Effector memory CD4-positive, alpha-beta T cell (primary cell): ENCODE results near the gene AURKAIP1.
"Not testable (repeated sequence)": the region's sequence is repeated elsewhere in the genome, so short reads cannot be mapped to it uniquely, and the experiment has no call there.

Experiments used
- DNase-seq, 3 donors: peaks; one replicate each; pipeline ENCODE4 v3.0.0-alpha.2; 2020
- H3K27ac ChIP-seq: 2 replicates; pipeline ENCODE4 v1.7.0; 2013; ENCODE audit warnings: mild to moderate bottlenecking, low read length, moderate library complexity; ENCODE audit not compliant: insufficient read depth, poor library complexity, severe bottlenecking
- H3K27me3 ChIP-seq: replicated peaks from 2 replicates; pipeline ENCODE4 v1.7.0; 2013; ENCODE audit warnings: mild to moderate bottlenecking, low read length; ENCODE audit not compliant: insufficient read depth, control insufficient read depth, poor library complexity, severe bottlenecking
- H3K36me3 ChIP-seq: 2 replicates; pipeline ENCODE4 v1.7.0; 2013; ENCODE audit warnings: mild to moderate bottlenecking, low read length, moderate library complexity; ENCODE audit not compliant: control insufficient read depth, insufficient read depth
- H3K4me1 ChIP-seq: 2 replicates; pipeline ENCODE4 v1.7.0; 2013; ENCODE audit warnings: low read length, mild to moderate bottlenecking; ENCODE audit not compliant: control insufficient read depth, insufficient read depth, poor library complexity, severe bottlenecking
- H3K4me3 ChIP-seq: 2 replicates; pipeline ENCODE4 v1.7.0; 2013; ENCODE audit warnings: low read length, low read depth, mild to moderate bottlenecking; ENCODE audit not compliant: insufficient read depth, poor library complexity, severe bottlenecking
- H3K9me3 ChIP-seq: 2 replicates; pipeline ENCODE4 v1.7.0; 2013; ENCODE audit warnings: mild to moderate bottlenecking, low read length, moderate library complexity; ENCODE audit not compliant: control insufficient read depth

AURKAIP1 gene

DNA sequence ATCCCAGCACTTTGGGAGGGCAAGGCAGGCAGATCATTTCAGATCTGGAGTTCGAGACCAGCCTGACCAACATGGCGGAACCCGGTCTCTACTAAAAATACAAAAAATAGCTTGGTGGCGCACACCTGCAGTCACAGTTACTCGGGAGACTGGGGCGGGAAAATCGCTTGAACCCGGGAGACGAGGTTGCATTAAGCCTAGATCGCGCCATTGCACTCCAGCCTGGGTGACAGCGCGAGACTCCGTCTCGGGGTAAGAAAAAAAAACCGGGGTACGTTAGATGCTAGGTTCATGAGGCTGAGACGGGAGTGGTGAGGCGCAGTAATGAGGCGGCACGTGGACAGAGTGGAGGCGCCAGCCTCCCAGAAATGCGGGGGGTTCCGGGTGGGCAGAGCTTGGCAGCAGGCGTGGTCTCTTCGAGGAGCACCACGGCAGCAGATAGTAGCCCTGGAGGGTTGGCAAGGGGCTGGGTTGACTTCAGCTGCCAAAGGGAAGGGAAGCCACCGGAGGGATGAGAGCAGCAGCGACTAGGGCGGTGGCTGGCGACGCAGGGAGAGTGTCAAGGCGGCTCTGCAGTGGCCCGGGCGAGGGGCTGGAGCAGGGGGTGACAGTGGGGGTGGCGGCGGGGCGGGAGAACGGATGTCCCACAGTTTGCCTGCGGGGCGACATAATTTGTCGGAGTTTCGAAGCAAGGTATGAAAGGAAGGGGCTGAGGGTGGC is 31.3 kb upstream of the AURKAIP1 start:
- Histone ChIP-seq H3K27me3 (no peaks in the 10 kb centered on the region), H3K36me3 (peaks cover 33% of the 10 kb centered on the region), H3K4me3 (peak overlapping the region; percentile 97), H3K9me3 (no peaks in the 10 kb centered on the region), H3K4me1 (peaks cover 15% of the 10 kb centered on the region), H3K27ac (peak overlapping the region; percentile 84)
- no peak for DNase-seq

DNA sequence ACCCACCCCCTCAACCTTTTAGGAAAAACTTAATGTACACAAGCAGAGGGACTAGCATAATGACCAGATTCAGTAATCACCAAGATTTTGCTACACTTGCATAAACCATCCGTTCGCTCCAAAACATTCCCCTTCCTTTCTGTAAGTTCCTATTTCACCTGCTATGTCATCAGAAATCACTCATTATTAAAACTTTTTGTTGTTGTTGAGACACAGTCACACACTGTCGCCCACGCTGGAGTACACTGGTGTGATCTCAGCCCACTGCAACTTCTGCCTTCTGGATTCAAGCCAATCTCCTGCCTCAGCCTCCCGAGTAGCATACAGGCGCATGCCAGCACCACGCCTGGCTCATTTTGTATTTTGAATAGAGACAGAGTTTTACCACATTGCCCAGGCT is 28.6 kb upstream of the AURKAIP1 start:
- H3K9me3 ChIP-seq: no peaks in the 10 kb centered on the region
- H3K36me3 ChIP-seq: peaks cover 33% of the 10 kb centered on the region
- no peak overlapping the region for H3K27ac ChIP-seq
- no peak for DNase-seq
- H3K27me3 ChIP-seq: no peaks in the 10 kb centered on the region
- no peak overlapping the region for H3K4me3 ChIP-seq
- H3K4me1 ChIP-seq: peaks cover 30% of the 10 kb centered on the region

DNA sequence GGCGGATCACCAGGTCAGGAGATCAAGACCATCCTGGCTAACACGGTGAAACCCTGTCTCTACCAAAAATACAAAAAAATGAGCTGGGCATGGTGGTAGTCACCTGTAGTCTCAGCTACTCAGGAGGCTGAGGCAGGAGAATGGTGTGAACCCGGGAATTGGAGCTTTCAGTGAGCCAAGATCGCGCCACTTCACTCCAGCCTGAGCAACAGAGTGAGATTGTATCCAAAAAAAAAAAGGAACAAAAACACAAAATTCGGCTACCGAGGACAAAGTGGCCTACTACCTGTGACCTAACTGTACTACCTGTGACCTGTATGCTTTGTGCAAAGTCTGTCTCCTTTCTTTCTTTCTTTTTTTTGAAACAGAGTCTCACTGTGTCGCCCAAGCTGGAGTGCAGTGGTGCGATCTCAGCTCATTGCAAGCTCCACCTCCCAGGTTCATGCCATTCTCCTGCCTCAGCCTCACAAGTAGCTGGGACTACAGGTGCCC is 27.9 kb upstream of the AURKAIP1 start:
- not testable (repeated sequence) for H3K9me3 ChIP-seq, DNase-seq
- peaks cover 35% of the 10 kb centered on the region for H3K36me3 ChIP-seq

GRCh38 chr1:1402072-1402900 is 27.3 kb upstream of the AURKAIP1 start:
- no peaks in the 10 kb centered on the region for H3K27me3 ChIP-seq
- peaks cover 39% of the 10 kb centered on the region for H3K4me1 ChIP-seq
- DNase-seq: no peak
- peaks cover 41% of the 10 kb centered on the region for H3K36me3 ChIP-seq
- H3K4me3 ChIP-seq: no peak overlapping the region
- no peaks in the 10 kb centered on the region for H3K9me3 ChIP-seq
- no peak overlapping the region for H3K27ac ChIP-seq

More for the DNA sequence above, 27.9 kb upstream of the AURKAIP1 start:
- not testable (repeated sequence) for H3K27ac ChIP-seq, H3K27me3 ChIP-seq, H3K4me3 ChIP-seq
- H3K4me1 ChIP-seq: peaks cover 36% of the 10 kb centered on the region

DNA sequence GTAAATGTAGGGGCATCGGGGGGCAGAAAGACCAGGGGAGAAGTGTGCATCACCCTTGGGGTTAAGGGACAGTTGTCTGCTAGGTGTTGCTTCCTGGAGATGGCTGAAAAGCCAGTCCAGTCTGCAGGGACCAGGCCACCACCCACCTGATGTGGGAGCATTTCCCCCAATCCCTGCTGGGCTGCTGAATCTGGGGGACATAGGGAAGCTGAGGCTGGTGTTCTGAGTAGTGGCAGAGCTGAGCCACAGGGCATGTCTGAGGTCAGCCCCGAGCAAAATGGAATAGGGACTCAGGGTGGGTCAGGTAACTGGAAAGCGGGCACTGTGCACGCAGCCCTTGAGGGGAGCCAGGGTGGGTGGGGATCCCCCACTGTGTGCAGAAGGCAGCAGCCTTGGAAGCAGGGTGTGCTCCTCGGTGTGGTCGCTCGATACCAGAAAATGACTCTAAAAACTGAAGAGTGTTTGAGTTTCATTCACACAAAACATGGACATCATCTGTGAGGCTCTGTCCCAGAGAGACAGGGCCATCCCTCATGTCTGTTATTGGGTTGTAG is 26.5 kb upstream of the AURKAIP1 start:
- H3K27ac ChIP-seq: no peak overlapping the region
- no peaks in the 10 kb centered on the region for H3K9me3 ChIP-seq
- no peak overlapping the region for H3K4me3 ChIP-seq
- H3K36me3 ChIP-seq: peaks cover 46% of the 10 kb centered on the region
- peaks cover 38% of the 10 kb centered on the region for H3K4me1 ChIP-seq
- no peak for DNase-seq
- H3K27me3 ChIP-seq: no peaks in the 10 kb centered on the region

- H3K36me3 ChIP-seq: peaks cover 46% of the 10 kb centered on the region
- DNase-seq: no peak
- no peak overlapping the region for H3K27ac ChIP-seq
- H3K4me1 ChIP-seq: peaks cover 31% of the 10 kb centered on the region
- no peaks in the 10 kb centered on the region for H3K27me3 ChIP-seq
- H3K4me3 ChIP-seq: no peak overlapping the region
- H3K9me3 ChIP-seq: no peaks in the 10 kb centered on the region
Measured at GRCh38 chr1:1400576-1401456, 25.8 kb upstream of the AURKAIP1 start.

DNA sequence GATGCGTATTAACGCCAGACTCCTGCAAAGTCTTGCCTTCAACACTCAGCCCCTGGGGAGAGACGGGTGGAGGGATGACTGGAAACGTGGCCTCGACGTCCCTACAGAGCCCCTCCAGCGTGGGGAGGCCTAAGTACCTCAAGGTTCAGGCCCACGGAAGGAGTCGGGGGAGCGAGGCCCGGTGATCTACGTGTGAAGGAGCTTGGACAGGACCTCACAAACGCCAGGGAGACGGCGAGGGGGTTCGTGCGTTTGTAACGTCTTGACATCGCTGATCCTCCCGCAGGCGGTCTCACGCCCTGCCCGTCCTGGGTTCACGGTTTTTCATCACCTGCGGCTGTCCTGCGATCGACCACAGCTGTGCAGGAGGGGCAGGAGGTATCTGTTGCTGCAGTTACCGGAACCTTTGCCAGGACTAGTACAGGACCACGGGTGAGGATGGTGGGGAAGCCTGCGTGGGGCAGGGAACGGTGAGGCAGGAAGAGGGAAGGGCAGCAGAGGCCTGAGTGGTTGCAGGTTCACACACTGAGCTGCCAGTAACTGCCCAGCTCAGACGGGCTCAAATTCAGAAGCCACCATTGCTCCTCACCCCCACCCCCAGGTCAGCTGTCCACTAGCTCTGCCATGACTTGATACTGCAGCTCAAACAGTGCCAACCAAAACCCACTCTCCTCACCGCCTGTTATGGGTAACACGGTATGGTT is 25.0 kb upstream of the AURKAIP1 start:
- peaks cover 47% of the 10 kb centered on the region for H3K36me3 ChIP-seq
- DNase-seq: no peak

GRCh38 chr1:1399187-1399871 is 24.3 kb upstream of the AURKAIP1 start, which contains the start of gene CCNL2:
Gene CCNL2 (minus strand): TSS chr1:1399335. CDS start chr1:1399306, 29 bp downstream.
- Histone ChIP-seq H3K9me3 (no peaks in the 10 kb centered on the region), H3K27ac (peak within 1 kb of the TSS; percentile 84), H3K36me3 (peaks cover 45% of the 10 kb centered on the region), H3K27me3 (no peaks in the 10 kb centered on the region), H3K4me1 (peaks cover 28% of the 10 kb centered on the region), H3K4me3 (peak within 1 kb of the TSS; percentile 90)
- DNase-seq: peak; percentile 96 to 98 (median 98)

More for the DNA sequence above, 25.0 kb upstream of the AURKAIP1 start:
- H3K27me3 ChIP-seq: no peaks in the 10 kb centered on the region
- no peaks in the 10 kb centered on the region for H3K9me3 ChIP-seq
- peaks cover 28% of the 10 kb centered on the region for H3K4me1 ChIP-seq
- peak overlapping the region; percentile 84 for H3K27ac ChIP-seq
- peak overlapping the region; percentile 74 for H3K4me3 ChIP-seq
